Measurements from ENCODE around the gene MPHOSPH6.

MPHOSPH6 gene

GRCh38 chr16:82181461-82182185, 11.6 kb upstream of the MPHOSPH6 start:
- H3K36me3 ChIP-seq (replicated peaks; ENCODE audit: insufficient read depth, low read length), result no peaks in the 10 kb centered on the region
- TF ChIP-seq CTCF (IDR thresholded peaks at IDR 0.05; ENCODE audit: low read length), result no peak
- no peak for TF ChIP-seq EZH2 (optimal IDR thresholded peaks at IDR 0.05; ENCODE audit: low read depth, low read length)
- no peak for TF ChIP-seq EZH2phosphoT487 (IDR thresholded peaks at IDR 0.05; ENCODE audit: low read length)
- no peaks in the 10 kb centered on the region for H3K9me3 ChIP-seq (replicated peaks; ENCODE audit: insufficient read depth, low read length)
- H3K27me3 ChIP-seq (replicated peaks; ENCODE audit: insufficient read depth, low read length), result no peaks in the 10 kb centered on the region
- no peak overlapping the region for H3K9ac ChIP-seq (ENCODE audit: low read length)
- no peak for DNase-seq
- no peak overlapping the region for H3K4me3 ChIP-seq (ENCODE audit: low read length)
- H3K4me2 ChIP-seq (ENCODE audit: low read depth, low read length), result no peak overlapping the region
- no peaks in the 10 kb centered on the region for H3F3A ChIP-seq (ENCODE audit: insufficient read depth, low read length)
- H3K4me1 ChIP-seq (ENCODE audit: low read length), result no peaks in the 10 kb centered on the region
- no peak overlapping the region for H3K27ac ChIP-seq (ENCODE audit: low read length)
- no peaks in the 10 kb centered on the region for H3K79me2 ChIP-seq (ENCODE audit: low read length)
- H4K20me1 ChIP-seq (ENCODE audit: insufficient read depth, low read length), result no peaks in the 10 kb centered on the region
- H2AFZ ChIP-seq (ENCODE audit: low read length), result no peak overlapping the region
- H3K9me2 ChIP-seq (replicated peaks; ENCODE audit: insufficient read depth, low read length), result no peaks in the 10 kb centered on the region

GRCh38 chr16:82178352-82178751, 8.3 kb upstream of the MPHOSPH6 start:
- Histone ChIP-seq H3K4me3 (ENCODE audit: low read length) (no peak overlapping the region), H3K9me2 (replicated peaks; ENCODE audit: insufficient read depth, low read length) (no peaks in the 10 kb centered on the region), H3K9ac (ENCODE audit: low read length) (no peak overlapping the region), H3K4me1 (ENCODE audit: low read length) (no peaks in the 10 kb centered on the region), H3K27me3 (replicated peaks; ENCODE audit: insufficient read depth, low read length) (no peaks in the 10 kb centered on the region), H3K4me2 (ENCODE audit: low read depth, low read length) (no peak overlapping the region), H3K36me3 (replicated peaks; ENCODE audit: insufficient read depth, low read length) (no peaks in the 10 kb centered on the region), H4K20me1 (ENCODE audit: insufficient read depth, low read length) (no peaks in the 10 kb centered on the region), H3K9me3 (replicated peaks; ENCODE audit: insufficient read depth, low read length) (no peaks in the 10 kb centered on the region), H3K79me2 (ENCODE audit: low read length) (no peaks in the 10 kb centered on the region), H3K27ac (ENCODE audit: low read length) (no peak overlapping the region), H3F3A (ENCODE audit: insufficient read depth, low read length) (no peaks in the 10 kb centered on the region), H2AFZ (ENCODE audit: low read length) (no peak overlapping the region)
- TF ChIP-seq CTCF (IDR thresholded peaks at IDR 0.05; ENCODE audit: low read length) (no peak), EZH2phosphoT487 (IDR thresholded peaks at IDR 0.05; ENCODE audit: low read length) (no peak)
- DNase-seq, result no peak

GRCh38 chr16:82177555-82177954, 7.5 kb upstream of the MPHOSPH6 start:
- no peak overlapping the region for H3K4me3 ChIP-seq (ENCODE audit: low read length)
- no peaks in the 10 kb centered on the region for H4K20me1 ChIP-seq (ENCODE audit: insufficient read depth, low read length)
- H3K79me2 ChIP-seq (ENCODE audit: low read length), result no peaks in the 10 kb centered on the region
- H3F3A ChIP-seq (ENCODE audit: insufficient read depth, low read length), result no peaks in the 10 kb centered on the region
- no peak for DNase-seq
- no peaks in the 10 kb centered on the region for H3K4me1 ChIP-seq (ENCODE audit: low read length)
- no peaks in the 10 kb centered on the region for H3K9me2 ChIP-seq (replicated peaks; ENCODE audit: insufficient read depth, low read length)
- H3K4me2 ChIP-seq (ENCODE audit: low read depth, low read length), result no peak overlapping the region
- H3K36me3 ChIP-seq (replicated peaks; ENCODE audit: insufficient read depth, low read length), result no peaks in the 10 kb centered on the region
- TF ChIP-seq EZH2 (optimal IDR thresholded peaks at IDR 0.05; ENCODE audit: low read depth, low read length) (no peak), EZH2phosphoT487 (IDR thresholded peaks at IDR 0.05; ENCODE audit: low read length) (no peak), CTCF (IDR thresholded peaks at IDR 0.05; ENCODE audit: low read length) (no peak)
- no peaks in the 10 kb centered on the region for H3K9me3 ChIP-seq (replicated peaks; ENCODE audit: insufficient read depth, low read length)
- no peak overlapping the region for H2AFZ ChIP-seq (ENCODE audit: low read length)
- no peak overlapping the region for H3K9ac ChIP-seq (ENCODE audit: low read length)
- no peaks in the 10 kb centered on the region for H3K27me3 ChIP-seq (replicated peaks; ENCODE audit: insufficient read depth, low read length)
- no peak overlapping the region for H3K27ac ChIP-seq (ENCODE audit: low read length)

Data from MM.1S (cell line).